D721Med (cell line): ENCODE measurements around the gene NLRP6.
"Not testable (repeated sequence)": the region's sequence is repeated elsewhere in the genome, so short reads cannot be mapped to it uniquely, and the experiment has no call there.

ENCODE experiments used
- DNase-seq: peaks from one replicate; pipeline ENCODE4 v3.0.0; 2011; ENCODE audit warnings: low spot score; ENCODE audit not compliant: insufficient read length
- FAIRE-seq: peaks from 2 replicates; lab custom pipeline; 2011; peaks lifted over from hg19 to GRCh38; lab: Jason Lieb, UNC
- CTCF ChIP-seq: IDR thresholded peaks from 2 replicates; pipeline ENCODE4 v1.5.1; 2012; ENCODE audit warnings: mild to moderate bottlenecking, control low read depth; ENCODE audit not compliant: insufficient read depth; ENCODE audit errors: missing control alignments

NLRP6 gene

DNA sequence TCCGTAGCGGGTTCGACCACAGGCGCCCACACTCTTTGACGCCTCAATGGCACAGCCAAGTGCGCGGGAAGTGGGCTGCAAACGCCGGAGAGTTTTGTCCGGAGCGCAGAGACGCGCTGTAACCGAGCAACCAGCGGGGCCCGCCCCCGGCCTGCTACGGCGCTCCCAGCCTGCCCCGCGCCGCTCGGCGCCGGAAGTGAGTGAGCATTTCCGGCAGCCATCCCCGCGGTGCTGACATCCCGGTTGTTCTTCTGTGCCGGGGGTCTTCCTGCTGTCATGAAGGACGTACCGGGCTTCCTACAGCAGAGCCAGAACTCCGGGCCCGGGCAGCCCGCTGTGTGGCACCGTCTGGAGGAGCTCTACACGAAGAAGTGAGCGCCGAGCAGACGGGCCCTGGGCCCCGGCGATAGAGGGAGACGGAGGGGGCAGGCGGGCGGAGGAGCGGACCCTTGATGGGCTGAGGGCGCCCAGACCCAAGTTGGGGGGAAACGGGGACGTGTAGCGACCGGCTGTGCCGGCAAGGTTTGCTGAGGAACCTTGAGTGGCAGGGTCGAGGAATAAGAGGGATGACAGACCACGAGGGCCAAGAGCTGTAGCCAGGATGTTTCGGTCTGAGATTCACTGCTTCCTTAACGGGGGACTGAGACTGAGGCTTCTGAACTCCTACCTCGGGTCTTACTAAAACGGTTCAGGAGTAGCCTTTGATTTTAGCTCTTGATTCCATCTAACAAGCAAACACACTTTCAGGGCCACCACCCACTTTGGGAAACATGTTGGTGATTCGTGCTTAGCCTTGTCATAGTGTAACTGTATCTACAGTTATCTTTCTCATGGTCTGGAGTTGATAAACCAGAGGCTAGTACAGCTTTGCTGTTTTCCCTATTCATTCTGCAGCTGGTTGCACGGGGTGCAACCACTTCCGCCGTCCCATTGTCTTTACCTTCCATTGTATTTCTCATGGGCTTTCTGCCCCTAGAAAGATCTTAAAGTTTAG is 41.1 kb upstream of the NLRP6 start, which contains the start of gene PSMD13:
Gene PSMD13 (plus strand): TSS at position 203 of the 994 bp plus-strand sequence. CDS start 74 bp downstream, at position 277.
- FAIRE-seq = no peak
- DNase-seq = peak; percentile 37
- TF ChIP-seq CTCF = no peak

- FAIRE-seq, DNase-seq: not testable (repeated sequence)
Measured at GRCh38 chr11:238346-238745, 39.9 kb upstream of the NLRP6 start.

GRCh38 chr11:240315-240714 is 37.9 kb upstream of the NLRP6 start:
- no peak for TF ChIP-seq CTCF
- no peak for FAIRE-seq
- no peak for DNase-seq

DNA sequence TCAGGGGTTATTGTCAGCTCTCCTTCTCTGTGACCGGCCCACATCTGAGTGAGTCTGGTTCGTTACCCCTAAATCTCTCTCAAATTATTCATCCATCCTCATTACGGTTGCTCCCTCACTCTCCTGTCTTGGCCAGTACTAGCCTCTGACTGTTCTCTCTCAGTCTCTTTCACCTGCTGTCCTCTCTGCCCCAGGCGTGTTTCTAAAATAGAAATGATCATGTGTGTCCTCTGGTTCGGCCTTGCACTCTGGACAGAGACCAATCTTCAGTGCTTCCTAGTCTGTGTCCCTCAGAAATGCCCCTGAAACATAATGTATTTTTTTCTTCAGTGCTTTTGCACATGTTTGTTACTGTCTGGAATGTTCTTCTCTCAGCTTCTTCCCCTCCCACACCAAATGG is 36.6 kb upstream of the NLRP6 start:
- DNase-seq (no peak), FAIRE-seq (no peak)
- TF ChIP-seq CTCF = no peak

DNA sequence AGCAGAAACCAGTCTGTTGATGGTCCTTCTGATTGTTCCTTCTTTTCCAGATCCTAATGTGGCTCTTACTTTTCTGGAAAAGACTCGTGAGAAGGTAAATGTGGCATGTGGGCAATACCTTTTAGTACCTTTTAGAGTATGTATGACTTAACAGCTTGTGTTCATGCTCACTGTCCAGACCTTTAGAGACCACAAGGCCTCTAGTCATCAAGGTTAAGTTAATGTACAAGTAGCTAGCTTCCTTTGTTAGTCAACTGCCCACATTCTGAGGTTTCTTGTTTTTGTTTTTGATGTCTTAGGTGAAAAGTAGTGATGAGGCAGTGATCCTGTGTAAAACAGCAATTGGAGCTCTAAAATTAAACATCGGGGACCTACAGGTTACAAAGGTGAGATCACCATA is 33.8 kb upstream of the NLRP6 start:
- DNase-seq (no peak), FAIRE-seq (no peak)
- TF ChIP-seq CTCF = no peak

DNA sequence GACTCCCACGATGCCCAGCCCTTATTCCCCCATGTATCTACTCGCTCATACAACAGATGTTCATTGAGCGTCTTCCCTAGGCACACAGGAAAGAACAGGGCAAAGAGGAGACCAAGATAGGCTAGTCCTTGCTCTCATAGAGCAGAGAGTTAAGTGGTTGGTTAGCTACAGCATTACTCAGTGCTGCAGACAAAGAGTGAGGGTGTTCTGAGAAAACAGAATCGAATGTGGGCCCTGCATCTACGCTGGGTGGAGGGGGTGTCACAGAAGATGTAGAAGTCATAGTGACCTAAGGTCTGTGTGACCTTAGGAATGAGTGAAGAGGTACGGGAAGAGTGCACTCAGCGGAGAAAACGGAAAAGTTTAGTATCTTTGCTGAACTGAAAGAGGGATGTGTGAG is 29.1 kb upstream of the NLRP6 start:
- DNase-seq (no peak), FAIRE-seq (no peak)
- TF ChIP-seq CTCF = no peak

- DNase-seq = no peak
- TF ChIP-seq CTCF = no peak
- FAIRE-seq = no peak
Measured at GRCh38 chr11:250274-250673, 27.9 kb upstream of the NLRP6 start.
